Lower lobe of right lung (tissue), 2 donors: ENCODE data around the gene SLC1A7. TPM values are rescaled to one million over a fixed set of nuclear protein-coding genes. Genes with fewer than 3 reads are reported as not detected.
A peak's percentile ranks its signal among the peaks of the same experiment; 100 is the strongest.

Source experiments
- ATAC-seq, 2 donors: fragments of 200-7000 bp; cut with Tn5 transposase; one replicate each; pipeline ENCODE4 v1.9.1; 2020 to 2022; ENCODE audit warnings: mild to moderate bottlenecking in 2 of 2, moderate library complexity in 2 of 2
- DNase-seq: peaks from one replicate; pipeline ENCODE4 v3.0.0-alpha.2; 2020
- H3K27ac ChIP-seq: fragments of 200-600 bp; one replicate; pipeline ENCODE4 v1.8.0; 2022
- H3K27me3 ChIP-seq: fragments of 200-600 bp; one replicate; pipeline ENCODE4 v1.8.0; 2022; ENCODE audit warnings: low read depth
- H3K36me3 ChIP-seq: fragments of 200-600 bp; one replicate; pipeline ENCODE4 v1.8.0; 2022; ENCODE audit warnings: mild to moderate bottlenecking
- H3K4me1 ChIP-seq: fragments of 200-600 bp; one replicate; pipeline ENCODE4 v1.8.0; 2022
- H3K4me3 ChIP-seq: fragments of 200-600 bp; one replicate; pipeline ENCODE4 v1.8.0; 2022; ENCODE audit warnings: mild to moderate bottlenecking
- H3K9me3 ChIP-seq: fragments of 200-600 bp; one replicate; pipeline ENCODE4 v1.8.0; 2022
- CTCF ChIP-seq: fragments of 200-600 bp; IDR thresholded peaks from one replicate; pipeline ENCODE4 v1.8.0; 2022; ENCODE audit warnings: antibody characterized with exemption, mild to moderate bottlenecking
- intact Hi-C: fragments of 100-400 bp; cut with DNase I; formaldehyde crosslinking; loops from one replicate; pipeline ENCODE4 v1.11.0; 2022
- total RNA-seq: library from RNA; stranded (reverse); fragmentation: NEBNext Ultra II Directional; extraction: Animal tissue kit (Norgen Biotek cat#: 25700); gene quantifications from one replicate; pipeline ENCODE4 v1.2.1, GENCODE V29; 2021
- donor health status: DM: no; HTN: yes; CAD: no; lungs with severe emphysema.

The SLC1A7 gene
- total RNA-seq, 1 donor from 2014 or later = 0.68 TPM

DNA sequence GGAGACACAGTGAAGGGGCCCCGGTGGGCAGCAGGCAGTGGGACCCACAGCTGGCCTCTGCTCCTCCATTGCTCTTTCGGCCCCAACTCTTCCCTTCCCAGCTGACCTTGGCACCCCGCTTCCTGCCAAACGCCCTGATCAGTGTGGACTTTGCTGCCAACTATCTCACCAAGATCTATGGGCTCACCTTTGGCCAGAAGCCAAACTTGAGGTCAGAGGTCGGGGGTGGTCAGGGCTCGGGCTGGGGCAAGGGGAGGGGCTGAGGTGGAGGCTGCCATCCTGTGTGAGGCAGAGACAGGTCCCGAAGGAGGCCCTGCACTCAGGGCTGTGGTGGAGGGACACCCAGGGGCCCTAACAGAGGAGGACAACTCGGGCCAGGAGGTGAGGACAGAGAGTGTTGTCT is 66.7 kb downstream of the SLC1A7 start:
- H3K9me3 ChIP-seq = no peaks in the 10 kb centered on the region
- no peak for TF ChIP-seq CTCF
- intact Hi-C loops = no loop called here
- peak; percentile 37 for DNase-seq
- peaks cover 4% of the 10 kb centered on the region for H3K36me3 ChIP-seq
- no peak for ATAC-seq
- no peak overlapping the region for H3K4me3 ChIP-seq
- no peaks in the 10 kb centered on the region for H3K4me1 ChIP-seq
- H3K27me3 ChIP-seq = no peaks in the 10 kb centered on the region
- no peak overlapping the region for H3K27ac ChIP-seq

DNA sequence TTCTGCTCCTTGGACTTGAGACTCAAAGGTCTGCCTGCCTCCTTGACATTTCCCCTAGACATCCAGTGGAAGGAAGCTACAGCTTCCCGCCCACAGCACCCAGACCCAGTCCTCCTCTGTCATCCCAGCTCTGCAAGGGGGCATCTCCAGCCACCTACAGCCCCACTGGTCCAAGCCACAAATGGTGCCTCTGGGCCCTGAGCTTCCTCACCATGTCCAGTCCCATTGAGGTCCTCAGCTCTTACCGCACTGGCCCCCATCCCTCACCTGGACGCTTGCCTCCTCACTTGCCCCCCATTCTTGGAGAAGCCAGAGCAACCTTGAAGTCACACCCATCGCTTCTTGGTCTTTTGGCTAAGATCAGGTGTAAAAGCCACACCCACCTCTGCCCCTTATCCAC is 67.2 kb downstream of the SLC1A7 start:
- intact Hi-C loops = no loop called here
- H3K4me1 ChIP-seq = no peaks in the 10 kb centered on the region
- TF ChIP-seq CTCF = no peak
- H3K9me3 ChIP-seq = no peaks in the 10 kb centered on the region
- no peak overlapping the region for H3K4me3 ChIP-seq
- DNase-seq (peak; percentile 17), ATAC-seq (no peak)
- no peaks in the 10 kb centered on the region for H3K27me3 ChIP-seq
- peaks cover 8% of the 10 kb centered on the region for H3K36me3 ChIP-seq
- no peak overlapping the region for H3K27ac ChIP-seq

GRCh38 chr1:53074313-53075154 is 67.9 kb downstream of the SLC1A7 start:
- Histone ChIP-seq H3K27me3 (no peaks in the 10 kb centered on the region), H3K36me3 (peaks cover 9% of the 10 kb centered on the region), H3K4me3 (no peak overlapping the region), H3K9me3 (no peaks in the 10 kb centered on the region), H3K4me1 (no peaks in the 10 kb centered on the region), H3K27ac (no peak overlapping the region)
- TF ChIP-seq CTCF = no peak
- intact Hi-C loops = no loop called here
- ATAC-seq = no peak
- peak; percentile 19 for DNase-seq

GRCh38 chr1:53073868-53074311 is 68.5 kb downstream of the SLC1A7 start:
- Histone ChIP-seq H3K4me1 (no peaks in the 10 kb centered on the region), H3K27me3 (no peaks in the 10 kb centered on the region), H3K36me3 (peaks cover 9% of the 10 kb centered on the region), H3K27ac (no peak overlapping the region), H3K4me3 (no peak overlapping the region), H3K9me3 (no peaks in the 10 kb centered on the region)
- ATAC-seq = no peak
- intact Hi-C loops = no loop called here
- TF ChIP-seq CTCF = no peak
- DNase-seq = peak; percentile 42

DNA sequence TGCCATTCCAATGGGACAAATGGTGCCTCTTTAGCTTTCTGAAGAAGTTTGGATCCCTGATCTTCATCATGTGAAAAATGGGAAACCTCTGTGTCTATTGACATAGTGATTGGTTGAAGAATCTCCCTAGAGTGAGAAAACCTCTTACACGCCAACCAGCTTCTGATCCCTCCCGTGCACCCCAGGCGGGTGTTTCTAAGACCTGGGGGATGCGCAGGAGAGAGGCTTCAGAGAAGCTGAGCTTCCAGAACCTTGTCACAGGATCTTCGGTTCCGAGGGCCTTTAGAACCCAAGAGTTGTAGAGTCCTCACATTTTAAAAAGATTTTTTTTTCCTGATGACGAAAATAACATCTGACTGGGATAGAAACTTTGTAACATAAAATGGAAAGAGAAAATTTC is 69.2 kb downstream of the SLC1A7 start:
- Histone ChIP-seq H3K27ac (no peak overlapping the region), H3K36me3 (peaks cover 9% of the 10 kb centered on the region), H3K4me1 (no peaks in the 10 kb centered on the region), H3K9me3 (no peaks in the 10 kb centered on the region), H3K27me3 (no peaks in the 10 kb centered on the region), H3K4me3 (no peak overlapping the region)
- DNase-seq (no peak), ATAC-seq (no peak)
- intact Hi-C loops = no loop called here
- TF ChIP-seq CTCF = no peak
